Measurements from ENCODE around the gene PLA2G2F.

- TF ChIP-seq CTCF (IDR thresholded peaks at IDR 0.05 in 2 of 3, conservative IDR thresholded peaks at IDR 0.05 in 1 of 3; ENCODE audit: control insufficient read depth in 2 of 3, extremely low read depth in 1 of 3, insufficient read depth in 1 of 3, low read depth in 3 of 3, low read length in 3 of 3), result no peak
- TF ChIP-seq REST (IDR thresholded peaks at IDR 0.05; ENCODE audit: low read depth, low read length), result no peak
- no peak for TF ChIP-seq FOS (IDR thresholded peaks at IDR 0.05; ENCODE audit: borderline replicate concordance, extremely low read depth, insufficient read length)
- no peak for TF ChIP-seq EP300 (IDR thresholded peaks at IDR 0.05; ENCODE audit: borderline replicate concordance in 1 of 2, control insufficient read depth in 1 of 2, low read depth in 2 of 2, low read length in 2 of 2)
Measured at GRCh38 chr1:20184997-20185833, 46.1 kb downstream of the PLA2G2F start.

All from GM12878 (cell line).